Measurements from ENCODE around the gene LDB3.

DNA sequence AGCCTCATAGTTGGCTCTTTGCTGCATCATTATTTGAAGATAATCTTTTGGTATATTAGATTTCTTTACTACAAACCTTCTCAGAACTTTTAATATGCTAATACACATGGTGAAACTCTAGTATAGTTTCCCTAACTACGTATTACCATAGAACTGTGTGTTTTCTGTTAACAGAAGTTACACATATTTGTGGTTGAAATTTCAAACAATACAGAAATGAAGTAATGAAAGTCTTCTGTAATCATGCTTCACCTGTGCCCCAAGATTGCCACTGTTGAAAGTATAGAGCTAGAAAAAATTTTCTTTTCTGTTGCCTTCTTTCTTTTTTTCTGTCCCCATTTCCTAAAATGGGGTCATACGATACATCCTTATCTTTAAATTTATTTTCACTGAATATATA is 97.2 kb downstream of the LDB3 start:
- no peak for TF ChIP-seq CTCF (IDR thresholded peaks at IDR 0.05)
- no peak for TF ChIP-seq EP300 (IDR thresholded peaks at IDR 0.05)
- TF ChIP-seq POLR2AphosphoS5 (IDR thresholded peaks at IDR 0.05), result no peak
